T-helper 17 cell (primary cell): ENCODE results near the gene DGKG. TPM values are rescaled to one million over a fixed set of nuclear protein-coding genes. Genes with fewer than 3 reads are reported as not detected.
A peak's percentile ranks its signal among the peaks of the same experiment; 100 is the strongest.

Experiments
- ATAC-seq: fragments of 150-1000 bp; cut with Tn5 transposase; 2 replicates; pipeline ENCODE4 v1.10.0; 2021; ENCODE audit warnings: mild to moderate bottlenecking, moderate library complexity
- DNase-seq, 3 donors: peaks; one replicate each; pipeline versions ENCODE4 v3.0.0 to v3.0.0-alpha.2; 2020 to 2021
- H3K9me3 ChIP-seq: one replicate; pipeline ENCODE4 v1.7.0; 2013; ENCODE audit warnings: low read length, mild to moderate bottlenecking; ENCODE audit not compliant: control insufficient read depth, poor library complexity, severe bottlenecking
- H3K27ac Mint-ChIP-seq: one replicate; pipeline ENCODE4 v1.8.0; 2022; ENCODE audit warnings: mild to moderate bottlenecking, moderate library complexity, mixed read lengths
- H3K27me3 Mint-ChIP-seq: one replicate; pipeline ENCODE4 v1.8.0; 2022; ENCODE audit warnings: mixed read lengths
- H3K36me3 Mint-ChIP-seq: one replicate; pipeline ENCODE4 v1.8.0; 2022; ENCODE audit warnings: low read depth, mixed read lengths
- H3K4me1 Mint-ChIP-seq: one replicate; pipeline ENCODE4 v1.8.0; 2022; ENCODE audit warnings: mild to moderate bottlenecking, mixed read lengths
- H3K4me3 Mint-ChIP-seq: one replicate; pipeline ENCODE4 v1.8.0; 2022; ENCODE audit warnings: mild to moderate bottlenecking, moderate library complexity, mixed read lengths
- total RNA-seq, 4 donors: library from RNA in 2 of 4; stranded (reverse) in 2 of 4; gene quantifications; one replicate each; pipeline ENCODE4 v1.2.3 and lab custom pipeline; 2022 to 2026

The DGKG gene
- total RNA-seq, 2 donors from 2014 or later, result 1.9 to 2.6 TPM

- H3K27ac Mint-ChIP-seq, result no peak overlapping the region
- H3K9me3 ChIP-seq, result no peaks in the 10 kb centered on the region
- DNase-seq (no peak), ATAC-seq (no peak)
- peaks cover 2% of the 10 kb centered on the region for H3K4me1 Mint-ChIP-seq
- peaks cover 15% of the 10 kb centered on the region for H3K27me3 Mint-ChIP-seq
- no peak overlapping the region for H3K4me3 Mint-ChIP-seq
- peaks cover 3% of the 10 kb centered on the region for H3K36me3 Mint-ChIP-seq
Observed at GRCh38 chr3:186210852-186211500, 151.1 kb downstream of the DGKG start.

DNA sequence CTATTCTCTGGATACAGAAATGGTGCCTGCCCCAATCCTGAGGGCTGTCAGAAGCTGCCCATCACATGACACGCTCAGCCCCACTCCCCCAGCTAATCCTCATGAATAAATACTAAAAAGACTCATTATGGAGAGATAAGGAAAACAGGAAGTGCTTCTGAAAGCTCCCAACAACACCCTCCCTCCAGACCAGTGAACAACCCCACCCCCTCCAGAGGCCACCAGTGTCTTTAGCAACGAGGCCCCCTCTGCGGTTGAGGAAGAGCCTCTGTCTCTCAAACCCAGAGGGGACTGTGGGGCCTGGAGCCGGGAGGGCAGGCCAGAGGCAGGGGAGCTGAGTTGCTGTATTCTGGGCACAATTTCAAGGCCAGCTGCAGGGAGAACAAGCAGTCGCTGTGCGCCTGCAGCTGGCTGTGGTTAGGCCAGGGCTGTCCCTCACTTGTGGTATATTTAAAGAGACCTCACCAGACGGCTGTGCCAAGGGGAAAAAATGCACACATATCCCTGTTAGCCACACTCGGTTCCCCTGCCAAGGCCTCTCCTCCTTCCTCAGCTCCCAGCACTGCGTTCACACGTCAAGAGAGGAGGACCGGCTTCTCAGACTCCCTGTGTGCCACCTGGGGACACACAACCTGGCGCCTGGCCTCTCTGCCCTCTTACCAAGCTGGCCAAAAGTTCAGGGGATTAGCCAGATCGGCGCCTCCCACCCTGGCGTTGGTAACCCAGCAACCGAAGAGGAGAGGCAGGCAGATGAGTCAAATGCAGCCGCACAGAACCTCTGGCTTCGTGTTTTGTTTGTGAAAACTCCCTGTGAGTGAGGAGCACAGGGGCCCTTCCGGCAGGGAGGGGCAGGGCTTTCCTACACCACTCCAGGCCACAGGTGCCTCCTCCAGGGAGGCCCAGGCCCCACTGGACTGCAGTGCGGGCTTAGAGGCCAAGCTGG lies 152.0 kb downstream of the DGKG start:
- Mint-ChIP-seq H3K4me1 (peaks cover 2% of the 10 kb centered on the region), H3K36me3 (peaks cover 3% of the 10 kb centered on the region), H3K4me3 (no peak overlapping the region), H3K27me3 (peaks cover 15% of the 10 kb centered on the region), H3K27ac (no peak overlapping the region)
- H3K9me3 ChIP-seq, result no peaks in the 10 kb centered on the region
- DNase-seq, result no peak
- no peak for ATAC-seq

DNA sequence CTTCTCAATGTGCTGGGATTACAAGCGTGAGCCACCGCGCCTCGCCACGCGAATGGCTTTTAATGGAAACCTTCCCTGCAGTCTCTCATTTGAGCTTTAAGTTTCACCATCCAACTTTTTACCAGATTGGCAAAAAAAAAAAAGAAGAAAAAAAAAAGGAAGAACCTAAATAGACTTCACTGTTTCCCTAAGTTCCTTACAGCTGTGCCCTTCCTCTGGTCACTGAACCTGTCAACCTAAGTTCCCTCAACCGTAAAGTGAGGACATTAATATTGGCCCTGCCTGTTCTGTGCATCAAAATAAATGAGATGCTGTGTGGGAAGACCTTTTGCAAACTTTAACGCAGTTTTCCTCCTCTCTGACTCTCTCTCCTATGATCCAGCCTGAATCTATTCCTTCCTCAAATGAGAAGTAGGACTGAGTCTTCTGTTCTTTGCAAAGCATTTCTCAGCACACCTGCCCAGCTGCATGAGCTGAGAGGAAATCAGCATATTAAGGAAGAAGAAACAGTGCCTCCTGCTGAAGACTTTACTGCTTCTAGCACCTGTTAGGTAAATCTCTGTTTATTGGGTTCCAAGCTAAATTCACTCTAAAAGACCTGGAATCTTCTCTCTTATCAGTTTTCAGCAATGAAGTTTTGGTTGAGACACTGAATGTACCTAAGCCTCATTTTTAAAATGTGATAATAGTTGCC lies 153.6 kb downstream of the DGKG start:
- H3K27me3 Mint-ChIP-seq, result peaks cover 19% of the 10 kb centered on the region
- no peak overlapping the region for H3K27ac Mint-ChIP-seq
- ATAC-seq (no peak), DNase-seq (no peak)
- peaks cover 2% of the 10 kb centered on the region for H3K4me1 Mint-ChIP-seq
- no peak overlapping the region for H3K4me3 Mint-ChIP-seq
- H3K36me3 Mint-ChIP-seq, result no peaks in the 10 kb centered on the region
- no peaks in the 10 kb centered on the region for H3K9me3 ChIP-seq

DNA sequence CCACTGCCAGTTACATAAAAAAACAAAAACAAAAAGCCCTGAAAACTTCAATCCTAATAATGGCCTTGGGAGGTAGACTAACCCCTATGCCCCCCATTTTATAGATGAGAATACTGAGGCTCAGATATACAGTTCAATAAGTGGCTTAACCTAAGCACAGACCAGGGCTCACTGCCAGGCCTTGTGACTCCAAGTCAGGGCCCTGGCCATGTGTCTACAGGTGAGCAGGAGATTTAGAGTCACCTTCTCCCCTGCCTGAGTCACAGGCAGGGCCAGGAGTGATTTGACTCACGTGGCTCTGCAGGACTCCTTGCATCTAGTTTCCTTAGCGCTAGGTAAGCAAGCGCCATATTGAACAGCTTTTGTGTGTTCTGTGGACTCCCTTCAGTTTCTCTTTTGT lies 154.5 kb downstream of the DGKG start:
- ATAC-seq (no peak), DNase-seq (no peak)
- no peak overlapping the region for H3K27ac Mint-ChIP-seq
- H3K4me3 Mint-ChIP-seq, result no peak overlapping the region
- no peaks in the 10 kb centered on the region for H3K9me3 ChIP-seq
- H3K36me3 Mint-ChIP-seq, result no peaks in the 10 kb centered on the region
- peaks cover 15% of the 10 kb centered on the region for H3K27me3 Mint-ChIP-seq
- H3K4me1 Mint-ChIP-seq, result peaks cover 2% of the 10 kb centered on the region

DNA sequence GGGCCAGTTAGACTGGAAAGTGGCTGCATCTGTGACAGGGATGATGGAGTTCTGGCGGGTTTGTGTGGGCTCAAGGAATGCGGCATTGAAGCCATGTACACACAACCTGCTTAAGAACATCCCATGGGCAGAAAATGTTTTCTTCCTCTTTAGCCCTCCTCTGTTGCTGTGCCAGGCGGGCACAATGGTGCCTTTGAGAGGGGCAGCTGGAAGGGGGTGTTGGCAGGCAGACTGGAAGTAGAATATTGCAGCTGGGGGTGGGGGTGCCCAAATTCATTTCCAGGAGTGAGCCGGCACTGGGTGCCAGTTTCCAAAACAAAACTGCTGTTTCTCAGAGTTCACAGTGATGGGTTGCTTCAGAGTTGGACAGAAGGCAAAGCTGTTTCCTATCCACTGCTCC lies 161.3 kb downstream of the DGKG start:
- no peak overlapping the region for H3K4me3 Mint-ChIP-seq
- no peaks in the 10 kb centered on the region for H3K9me3 ChIP-seq
- no peak for DNase-seq
- no peaks in the 10 kb centered on the region for H3K36me3 Mint-ChIP-seq
- peaks cover 29% of the 10 kb centered on the region for H3K27me3 Mint-ChIP-seq
- H3K27ac Mint-ChIP-seq, result no peak overlapping the region
- ATAC-seq, result no peak
- no peaks in the 10 kb centered on the region for H3K4me1 Mint-ChIP-seq

DNA sequence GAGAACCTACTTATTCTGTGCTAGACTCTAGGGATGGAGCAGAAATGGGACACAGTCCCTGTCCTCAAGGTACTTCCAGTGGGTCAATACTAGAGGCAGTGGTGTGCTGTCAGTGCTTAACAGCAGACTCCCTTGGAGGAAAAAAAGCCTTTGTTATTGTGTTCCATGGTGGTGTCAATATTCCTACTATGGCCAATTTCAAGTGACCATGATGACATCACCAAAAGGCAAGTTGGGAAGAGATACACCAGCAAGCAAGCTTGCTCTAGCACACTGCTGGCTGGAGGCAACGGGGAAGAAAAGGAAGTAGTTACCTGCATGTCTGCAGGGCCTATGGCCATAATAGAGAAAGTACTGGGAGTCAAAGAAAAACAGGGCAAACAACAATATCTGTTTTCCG lies 163.6 kb downstream of the DGKG start:
- no peak for DNase-seq
- Mint-ChIP-seq H3K36me3 (no peaks in the 10 kb centered on the region), H3K4me1 (peaks cover 5% of the 10 kb centered on the region), H3K27me3 (peaks cover 34% of the 10 kb centered on the region), H3K4me3 (no peak overlapping the region), H3K27ac (no peak overlapping the region)
- H3K9me3 ChIP-seq, result no peaks in the 10 kb centered on the region
- no peak for ATAC-seq

DNA sequence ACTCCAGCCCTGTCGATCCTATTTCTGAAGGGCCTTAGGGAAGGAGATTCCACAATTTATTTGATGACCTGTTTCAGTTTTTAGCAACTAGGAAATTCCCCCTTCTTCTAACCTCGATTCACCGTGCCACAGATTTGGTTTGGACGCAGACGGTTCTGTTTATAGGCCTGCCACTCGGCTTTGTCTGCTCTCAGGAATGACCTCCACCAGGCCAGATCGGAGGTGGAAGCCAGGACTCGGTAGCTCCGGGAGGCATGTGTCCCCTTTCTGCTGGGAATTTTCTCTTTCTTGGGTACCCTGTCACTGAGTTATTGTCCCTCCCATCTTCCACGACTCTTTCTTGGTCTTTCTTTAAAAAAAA lies 167.6 kb downstream of the DGKG start:
- H3K9me3 ChIP-seq, result no peaks in the 10 kb centered on the region
- ATAC-seq (no peak), DNase-seq (no peak)
- Mint-ChIP-seq H3K4me3 (peak overlapping the region; percentile 26), H3K36me3 (peaks cover 2% of the 10 kb centered on the region), H3K4me1 (peaks cover 7% of the 10 kb centered on the region), H3K27ac (no peak overlapping the region), H3K27me3 (peaks cover 52% of the 10 kb centered on the region)

DNA sequence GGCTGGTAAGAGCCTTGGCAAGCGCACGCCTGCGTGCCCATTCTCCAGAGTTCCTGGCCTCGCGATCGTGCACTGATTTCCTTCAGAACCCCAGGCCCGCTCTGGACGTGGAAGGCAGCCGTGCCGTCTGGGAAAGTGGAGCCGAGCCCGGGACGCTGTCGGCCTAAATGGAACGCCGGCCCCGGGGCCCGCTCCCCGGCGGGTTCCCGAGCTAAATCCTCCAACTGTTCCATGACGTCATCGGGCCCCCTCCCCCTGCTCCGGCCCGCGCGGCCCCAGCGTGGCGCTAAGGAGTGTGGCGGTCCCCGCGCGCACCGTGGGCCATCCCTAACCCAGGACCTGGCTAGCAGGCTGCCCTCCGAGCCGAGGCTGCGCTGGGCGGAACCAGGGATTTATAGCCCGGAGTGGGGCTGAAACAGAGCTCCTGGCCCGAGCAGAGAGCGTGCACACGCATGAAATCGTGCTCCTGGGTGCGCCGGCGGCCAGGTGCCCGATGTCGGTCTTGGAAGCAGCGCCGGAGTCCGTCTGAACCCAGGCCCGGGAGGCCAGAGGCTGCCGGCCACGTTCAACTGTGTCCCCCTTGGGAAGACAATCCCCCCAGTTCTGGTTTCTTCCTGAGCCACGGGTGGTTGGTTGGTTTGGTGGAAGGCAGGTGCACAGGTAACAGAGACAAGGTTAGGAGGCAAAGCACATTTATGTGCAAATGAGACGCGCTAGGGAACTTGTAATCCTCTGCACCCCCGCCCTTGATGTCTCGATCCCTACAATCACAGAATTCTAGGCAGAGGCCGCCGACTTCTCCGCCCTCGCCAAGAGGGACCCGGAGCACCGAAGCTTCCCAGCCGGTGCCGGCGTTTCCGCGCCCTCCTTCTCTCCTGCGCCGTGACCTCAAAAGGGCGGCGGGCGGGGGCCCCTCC lies 168.2 kb downstream of the DGKG start:
- H3K27ac Mint-ChIP-seq, result no peak overlapping the region
- H3K9me3 ChIP-seq, result no peaks in the 10 kb centered on the region
- ATAC-seq (no peak), DNase-seq (no peak)
- H3K4me3 Mint-ChIP-seq, result peak overlapping the region; percentile 26
- peaks cover 56% of the 10 kb centered on the region for H3K27me3 Mint-ChIP-seq
- peaks cover 7% of the 10 kb centered on the region for H3K4me1 Mint-ChIP-seq
- peaks cover 2% of the 10 kb centered on the region for H3K36me3 Mint-ChIP-seq

GRCh38 chr3:186192823-186193222 lies 169.2 kb downstream of the DGKG start:
- Mint-ChIP-seq H3K27ac (no peak overlapping the region), H3K27me3 (peaks cover 56% of the 10 kb centered on the region), H3K36me3 (peaks cover 2% of the 10 kb centered on the region), H3K4me1 (peaks cover 7% of the 10 kb centered on the region), H3K4me3 (no peak overlapping the region)
- ATAC-seq (no peak), DNase-seq (no peak)
- H3K9me3 ChIP-seq, result no peaks in the 10 kb centered on the region

DNA sequence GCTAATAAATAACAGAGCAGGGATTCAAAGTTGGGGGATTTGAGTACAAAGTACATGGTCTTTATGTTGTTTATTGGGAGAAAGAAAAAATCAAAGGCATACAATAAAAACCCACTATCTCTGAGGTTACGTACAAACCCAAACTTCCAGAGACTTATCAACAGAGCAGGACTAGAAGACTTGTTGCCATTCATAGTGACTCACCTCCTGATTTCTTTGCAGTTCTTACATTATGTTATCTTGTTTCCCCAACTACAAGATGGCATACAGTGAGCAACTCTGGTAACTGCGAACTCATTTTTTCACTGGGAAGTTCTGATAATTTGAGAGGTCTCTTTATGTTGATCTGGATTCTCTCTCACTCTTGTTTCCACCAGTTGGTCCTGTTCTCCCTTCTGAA lies 172.5 kb downstream of the DGKG start:
- Mint-ChIP-seq H3K36me3 (peaks cover 4% of the 10 kb centered on the region), H3K4me3 (no peak overlapping the region), H3K4me1 (peaks cover 19% of the 10 kb centered on the region), H3K27me3 (peaks cover 52% of the 10 kb centered on the region), H3K27ac (no peak overlapping the region)
- DNase-seq (no peak), ATAC-seq (no peak)
- H3K9me3 ChIP-seq, result no peaks in the 10 kb centered on the region

GRCh38 chr3:186187401-186188275 lies 174.4 kb downstream of the DGKG start:
- no peak for DNase-seq
- no peak overlapping the region for H3K4me3 Mint-ChIP-seq
- peaks cover 15% of the 10 kb centered on the region for H3K4me1 Mint-ChIP-seq
- H3K27ac Mint-ChIP-seq, result no peak overlapping the region
- peaks cover 36% of the 10 kb centered on the region for H3K27me3 Mint-ChIP-seq
- no peak for ATAC-seq
- peaks cover 2% of the 10 kb centered on the region for H3K36me3 Mint-ChIP-seq
- no peaks in the 10 kb centered on the region for H3K9me3 ChIP-seq

- Mint-ChIP-seq H3K4me3 (no peak overlapping the region), H3K27ac (no peak overlapping the region), H3K36me3 (peaks cover 2% of the 10 kb centered on the region), H3K27me3 (peaks cover 13% of the 10 kb centered on the region), H3K4me1 (peaks cover 15% of the 10 kb centered on the region)
- no peaks in the 10 kb centered on the region for H3K9me3 ChIP-seq
- DNase-seq, result no peak
- ATAC-seq, result peak; percentile 81
Observed at GRCh38 chr3:186185194-186185787, 176.7 kb downstream of the DGKG start.
